ENCODE results near the gene ART5. TPM values are rescaled to one million over a fixed set of nuclear protein-coding genes. Genes with fewer than 3 reads are reported as not detected.

The ART5 gene
- total RNA-seq, 4 donors from 2014 or later, result not detected

DNA sequence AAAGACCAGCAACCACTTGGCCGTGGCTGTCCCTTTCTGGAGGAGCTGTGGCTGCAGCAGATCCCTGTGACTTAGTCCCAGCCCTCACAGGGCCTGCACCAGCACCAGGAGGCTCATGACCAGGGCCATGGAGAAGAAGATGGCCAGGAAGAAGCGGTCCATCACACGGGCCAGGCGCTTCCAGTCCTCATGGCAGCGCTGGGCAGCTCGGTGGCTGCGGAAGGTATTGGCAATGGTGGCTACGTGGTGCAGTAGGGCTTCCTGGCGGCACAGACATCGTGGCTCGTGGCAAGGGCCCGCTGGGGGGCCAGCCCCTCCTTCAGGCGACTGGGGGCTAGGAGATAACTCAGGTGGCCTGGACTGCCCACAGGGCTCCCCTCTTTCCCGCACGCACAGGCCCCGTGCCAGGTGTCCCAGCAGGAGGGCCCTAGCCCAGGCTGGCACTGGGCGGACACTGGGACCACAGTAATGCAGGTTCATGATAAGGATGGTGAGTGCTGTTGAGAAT, 24.3 kb upstream of the ART5 start:
- TF ChIP-seq CTCF (IDR thresholded peaks at IDR 0.05; ENCODE audit: low read depth), result no peak

- TF ChIP-seq CTCF (IDR thresholded peaks at IDR 0.05; ENCODE audit: low read depth), result no peak
Measured at GRCh38 chr11:3665336-3666022, 23.7 kb upstream of the ART5 start.

GRCh38 chr11:3664032-3664630, 22.3 kb upstream of the ART5 start:
- no peak for TF ChIP-seq CTCF (IDR thresholded peaks at IDR 0.05; ENCODE audit: low read depth)

- no peak for TF ChIP-seq CTCF (IDR thresholded peaks at IDR 0.05; ENCODE audit: low read depth)
Measured at GRCh38 chr11:3662856-3663255, 21.1 kb upstream of the ART5 start.

GRCh38 chr11:3660960-3661359, 19.2 kb upstream of the ART5 start:
- no peak for TF ChIP-seq CTCF (IDR thresholded peaks at IDR 0.05; ENCODE audit: low read depth)

GRCh38 chr11:3659595-3660515, 18.1 kb upstream of the ART5 start:
- no peak for TF ChIP-seq CTCF (IDR thresholded peaks at IDR 0.05; ENCODE audit: low read depth)

GRCh38 chr11:3658252-3658651, 16.5 kb upstream of the ART5 start:
- TF ChIP-seq CTCF (IDR thresholded peaks at IDR 0.05; ENCODE audit: low read depth), result no peak

Data from subcutaneous adipose tissue (tissue), 4 donors.